RWPE1 (cell line): ENCODE results near the gene DCBLD2.

Experiments
- CTCF ChIA-PET: fragments of 350-600 bp; sonication (Branson Sonifier 250); formaldehyde crosslinking; extraction: SDS; loops from one replicate; lab custom pipeline; 2021; lab: Yijun Ruan, JAX
- POLR2A ChIA-PET: fragments of 400-600 bp; formaldehyde crosslinking; extraction: SDS; loops from one replicate; lab custom pipeline; 2020; ENCODE audit warnings: antibody characterized with exemption; ENCODE audit not compliant: low non-redundant PET; lab: Yijun Ruan, JAX
- DNase-seq: peaks from one replicate; pipeline ENCODE4 v3.0.0; 2012; ENCODE audit warnings: low spot score
- H3K27ac ChIP-seq: fragments of 450-650 bp; 2 replicates; pipeline ENCODE4 v1.5.1; 2017
- CTCF ChIP-seq: fragments of 450-650 bp; conservative IDR thresholded peaks from 2 replicates; pipeline ENCODE4 v1.5.1; 2017; ENCODE audit warnings: low read depth, mild to moderate bottlenecking

DCBLD2 gene

GRCh38 chr3:98893740-98894139, 7.8 kb downstream of the DCBLD2 start:
- DNase-seq, result no peak
- ChIA-PET POLR2A (no interaction called here), CTCF (interaction anchor here (1.1 kb wide), 1 partner anchor 92 kb away, joined by 4 read pairs; no protein-coding TSS in a partner anchor)
- no peak for TF ChIP-seq CTCF
- H3K27ac ChIP-seq, result no peak overlapping the region

- ChIA-PET CTCF (no interaction called here), POLR2A (no interaction called here)
- no peak overlapping the region for H3K27ac ChIP-seq
- DNase-seq, result no peak
- TF ChIP-seq CTCF, result no peak
Observed at GRCh38 chr3:98892263-98892662, 9.2 kb downstream of the DCBLD2 start.

- TF ChIP-seq CTCF, result no peak
- H3K27ac ChIP-seq, result no peak overlapping the region
- POLR2A ChIA-PET, result no interaction called here
- CTCF ChIA-PET, result no interaction called here
- no peak for DNase-seq
Observed at GRCh38 chr3:98890965-98891910, 10.3 kb downstream of the DCBLD2 start.

- no peak for TF ChIP-seq CTCF
- CTCF ChIA-PET, result interaction anchor here (0.6 kb wide), 1 partner anchor 886 kb away, joined by 3 read pairs; no protein-coding TSS in a partner anchor
- POLR2A ChIA-PET, result no interaction called here
- no peak overlapping the region for H3K27ac ChIP-seq
- DNase-seq, result no peak
Observed at GRCh38 chr3:98890181-98890835, 11.2 kb downstream of the DCBLD2 start.

- CTCF ChIA-PET, result no interaction called here
- no peak for DNase-seq
- no peak overlapping the region for H3K27ac ChIP-seq
- TF ChIP-seq CTCF, result no peak
- POLR2A ChIA-PET, result no interaction called here
Observed at GRCh38 chr3:98887684-98888083, 13.8 kb downstream of the DCBLD2 start.

GRCh38 chr3:98886525-98886924, 15.0 kb downstream of the DCBLD2 start:
- CTCF ChIA-PET, result interaction anchor here (1.0 kb wide), 1 partner anchor 108 kb away, joined by 3 read pairs; no protein-coding TSS in a partner anchor
- H3K27ac ChIP-seq, result no peak overlapping the region
- no peak for TF ChIP-seq CTCF
- POLR2A ChIA-PET, result no interaction called here
- no peak for DNase-seq
